IMR-90 (cell line): ENCODE measurements around the gene NTM. TPM values are rescaled to one million over a fixed set of nuclear protein-coding genes. Genes with fewer than 3 reads are reported as not detected.

Experiments
- ATAC-seq: fragments of 200-7000 bp; cut with Tn5 transposase; 2 replicates; pipeline ENCODE4 v1.9.1; 2020; ENCODE audit warnings: low read depth, mild to moderate bottlenecking, moderate library complexity
- BruUV-seq: library from RNA; stranded (reverse); fragments of 400-500 nt; replicated peaks from 2 replicates; lab custom pipeline; 2021; lab: Mats Ljungman, UMichigan
- CTCF ChIA-PET: fragments of 300-600 bp; formaldehyde crosslinking; extraction: SDS; loops from one replicate; lab custom pipeline; 2021; ENCODE audit warnings: antibody characterized with exemption; lab: Yijun Ruan, JAX
- POLR2A ChIA-PET: fragments of 300-600 bp; sonication (Branson Sonifier 250); formaldehyde crosslinking; loops from one replicate; lab custom pipeline; 2022; ENCODE audit warnings: antibody characterized with exemption; ENCODE audit not compliant: unreplicated experiment; lab: Charles Lee
- DNase-seq: peaks from one replicate; pipeline ENCODE4 v3.0.0; 2013
- H2AFZ ChIP-seq: replicated peaks from 2 replicates; pipeline ENCODE3; 2013; ENCODE audit warnings: low read length, mild to moderate bottlenecking; ENCODE audit not compliant: poor library complexity
- H2AK5ac ChIP-seq: 2 replicates; pipeline ENCODE4 v1.6.1; 2013; ENCODE audit warnings: low read depth, low read length, inconsistent platforms
- H2AK9ac ChIP-seq: replicated peaks from 2 replicates; pipeline ENCODE3; 2013; ENCODE audit warnings: mild to moderate bottlenecking, low read depth, low read length, moderate library complexity; ENCODE audit not compliant: poor library complexity
- H2BK120ac ChIP-seq: 2 replicates; pipeline ENCODE4 v1.6.1; 2013; ENCODE audit warnings: low read depth, low read length, inconsistent platforms
- H2BK15ac ChIP-seq: 3 replicates; pipeline ENCODE4 v1.6.1; 2013; ENCODE audit warnings: low read depth, low read length, inconsistent platforms
- H2BK20ac ChIP-seq: 2 replicates; pipeline ENCODE4 v1.6.1; 2013; ENCODE audit warnings: low read depth, mild to moderate bottlenecking, inconsistent platforms, low read length, moderate library complexity
- H2BK5ac ChIP-seq: 2 replicates; pipeline ENCODE4 v1.6.1; 2013; ENCODE audit warnings: mild to moderate bottlenecking, low read depth, low read length, inconsistent platforms; ENCODE audit not compliant: poor library complexity, severe bottlenecking
- H3K14ac ChIP-seq: replicated peaks from 2 replicates; pipeline ENCODE4 v1.6.1; 2013; ENCODE audit warnings: low read depth, low read length, inconsistent platforms
- H3K18ac ChIP-seq: 2 replicates; pipeline ENCODE4 v1.6.1; 2013; ENCODE audit warnings: low read depth, low read length, control low read depth
- H3K23ac ChIP-seq: 2 replicates; pipeline ENCODE4 v1.6.1; 2013; ENCODE audit warnings: low read depth, low read length, inconsistent platforms
- H3K27ac ChIP-seq: 2 replicates; pipeline ENCODE4 v1.5.1; 2013; ENCODE audit warnings: mild to moderate bottlenecking, control low read depth, low read length; ENCODE audit not compliant: insufficient read depth
- H3K27me3 ChIP-seq: 2 replicates; pipeline ENCODE4 v1.6.1; 2013; ENCODE audit warnings: low read length; ENCODE audit not compliant: control insufficient read depth, insufficient read depth
- H3K36me3 ChIP-seq: 2 replicates; pipeline ENCODE4 v1.6.1; 2013; ENCODE audit warnings: low read length, mixed read lengths; ENCODE audit not compliant: control insufficient read depth, insufficient read depth
- H3K4ac ChIP-seq: 2 replicates; pipeline ENCODE4 v1.6.1; 2013; ENCODE audit warnings: low read depth, low read length, inconsistent platforms
- H3K4me1 ChIP-seq: 2 replicates; pipeline ENCODE4 v1.6.1; 2013; ENCODE audit warnings: low read length, mixed read lengths; ENCODE audit not compliant: control insufficient read depth, insufficient read depth
- H3K4me2 ChIP-seq: 2 replicates; pipeline ENCODE4 v1.6.1; 2013; ENCODE audit warnings: low read depth, mild to moderate bottlenecking, control low read depth, low read length, moderate library complexity
- H3K4me3 ChIP-seq: 2 replicates; pipeline ENCODE4 v1.5.1; 2013; ENCODE audit warnings: low read depth, mild to moderate bottlenecking, control low read depth, low read length, moderate library complexity; ENCODE audit not compliant: insufficient read depth
- H3K56ac ChIP-seq: 2 replicates; pipeline ENCODE4 v1.6.1; 2013; ENCODE audit warnings: low read length, inconsistent platforms; ENCODE audit not compliant: insufficient read depth; ENCODE audit errors: extremely low read depth
- H3K79me1 ChIP-seq, 2 experiments: 2 replicates each; pipeline ENCODE4 v1.6.1; 2013; ENCODE audit warnings: low read length in 2 of 2, inconsistent platforms in 1 of 2, low read depth in 1 of 2
- H3K9ac ChIP-seq: 2 replicates; pipeline ENCODE4 v1.6.1; 2013; ENCODE audit warnings: low read depth, low read length, control low read depth
- H3K9me1 ChIP-seq: 2 replicates; pipeline ENCODE4 v1.6.1; 2013; ENCODE audit warnings: low read length, inconsistent platforms; ENCODE audit not compliant: insufficient read depth
- H3K9me3 ChIP-seq: 2 replicates; pipeline ENCODE4 v1.6.1; 2013; ENCODE audit warnings: low read length; ENCODE audit not compliant: control insufficient read depth, insufficient read depth
- H4K20me1 ChIP-seq: 2 replicates; pipeline ENCODE4 v1.6.1; 2013; ENCODE audit warnings: low read length, inconsistent platforms; ENCODE audit not compliant: insufficient read depth
- H4K5ac ChIP-seq: 2 replicates; pipeline ENCODE4 v1.6.1; 2013; ENCODE audit warnings: mild to moderate bottlenecking, low read depth, low read length, control low read depth
- H4K8ac ChIP-seq, 2 experiments: 2 replicates each; pipeline ENCODE4 v1.6.1; 2013; ENCODE audit warnings: low read depth in 2 of 2, low read length in 2 of 2, control low read depth in 1 of 2, inconsistent platforms in 1 of 2
- H4K91ac ChIP-seq: 2 replicates; pipeline ENCODE4 v1.6.1; 2013; ENCODE audit warnings: low read depth, low read length, inconsistent platforms; ENCODE audit not compliant: insufficient read depth
- BHLHE40 ChIP-seq: fragments of 150-350 bp; IDR thresholded peaks from 2 replicates; pipeline ENCODE4 v1.6.1; 2016; ENCODE audit warnings: mild to moderate bottlenecking, low read depth, low read length
- CEBPB ChIP-seq: IDR thresholded peaks from 2 replicates; pipeline ENCODE4 v1.6.1; 2012; ENCODE audit warnings: low read depth, low read length, improper control_type of control experiment
- CTCF ChIP-seq: conservative IDR thresholded peaks from 2 replicates; pipeline ENCODE4 v1.5.1; 2012; ENCODE audit warnings: mild to moderate bottlenecking, low read depth, low read length, improper control_type of control experiment
- FOS ChIP-seq: fragments of 150-350 bp; IDR thresholded peaks from 2 replicates; pipeline ENCODE4 v1.6.1; 2016; ENCODE audit warnings: low read depth, low read length
- MAFK ChIP-seq: IDR thresholded peaks from 2 replicates; pipeline ENCODE4 v1.6.1; 2012; ENCODE audit warnings: low read depth, low read length, improper control_type of control experiment
- MXI1 ChIP-seq: IDR thresholded peaks from 2 replicates; pipeline ENCODE4 v1.6.1; 2012; ENCODE audit warnings: low read depth, mild to moderate bottlenecking, low read length, moderate library complexity, borderline replicate concordance
- NFE2L2 ChIP-seq: fragments of 150-350 bp; IDR thresholded peaks from 2 replicates; pipeline ENCODE4 v1.6.1; 2016; ENCODE audit warnings: low read depth, mild to moderate bottlenecking, low read length
- RCOR1 ChIP-seq: IDR thresholded peaks from 2 replicates; pipeline ENCODE4 v1.6.1; 2012; ENCODE audit warnings: mild to moderate bottlenecking, low read length, improper control_type of control experiment; ENCODE audit not compliant: insufficient replicate concordance
- USF2 ChIP-seq: fragments of 150-350 bp; IDR thresholded peaks from 2 replicates; pipeline ENCODE4 v1.6.1; 2017; ENCODE audit warnings: mild to moderate bottlenecking, antibody characterized with exemption, low read length, low read depth
- whole genome bisulfite sequencing, 2 experiments: methylation state at CpG; one replicate each; pipeline versions ENCODE4 v1.1.5 to v1.1.7; 2013; ENCODE audit warnings: missing lambda C conversion rate in 2 of 2; ENCODE audit not compliant: insufficient read length in 1 of 2; ENCODE audit errors: extremely low coverage in 2 of 2; 5-methylcytosine and 5-hydroxymethylcytosine counted together
- dilution Hi-C: fragments of 300-500 bp; cut with HindIII; formaldehyde crosslinking; loops from one replicate; pipeline ENCODE4 v1.14.3; 2018; ENCODE audit warnings: low sequenced_read_pairs; ENCODE audit not compliant: unreplicated experiment
- in situ Hi-C: fragments of 300-500 bp; cut with MboI; formaldehyde crosslinking; loops from 3 replicates; pipeline ENCODE4 v1.14.3; 2019; ENCODE audit warnings: low sequenced_read_pairs, inconsistent platforms, mixed read lengths
- intact Hi-C: fragments of 100-400 bp; cut with micrococcal nuclease; formaldehyde crosslinking; loops from 2 replicates; pipeline ENCODE4 v1.10.0; 2022
- polyA plus RNA-seq, 3 experiments: library from polyadenylated mRNA; depleted of rRNA; stranded (reverse); fragments of >200 nt; gene quantifications; 2 replicates each; pipeline ENCODE4 v1.2.3, GENCODE V29; 2012; ENCODE audit warnings: low replicate concordance in 1 of 3
- total RNA-seq: library from RNA; depleted of rRNA; stranded (reverse); fragments of >200 nt; gene quantifications from 2 replicates; pipeline ENCODE4 v1.2.3, GENCODE V29; 2012

The NTM gene
- total and polyA plus RNA-seq, 2 of the 4 experiments (the other 2 are of a cell fraction): 19.5 to 25.5 TPM

- POLR2A ChIA-PET: no interaction called here
- Histone ChIP-seq H3K79me1 (no peaks in the 10 kb centered on the region), H3K27me3 (peaks cover 2% of the 10 kb centered on the region), H3K23ac (no peak overlapping the region), H2AFZ (no peak overlapping the region), H3K4me2 (no peak overlapping the region), H3K4ac (no peak overlapping the region), H2AK5ac (no peak overlapping the region), H2BK5ac (no peak overlapping the region), H3K9ac (no peak overlapping the region), H3K27ac (no peak overlapping the region), H3K9me3 (no peaks in the 10 kb centered on the region), H3K14ac (no peak overlapping the region), H3K18ac (no peak overlapping the region), H4K5ac (no peak overlapping the region), H4K8ac (no peak overlapping the region), H3K36me3 (no peaks in the 10 kb centered on the region), H2BK120ac (no peak overlapping the region), H4K20me1 (no peaks in the 10 kb centered on the region), H4K91ac (no peak overlapping the region), H3K56ac (no peak overlapping the region), H3K9me1 (no peaks in the 10 kb centered on the region), H3K4me3 (no peak overlapping the region), H3K4me1 (no peaks in the 10 kb centered on the region), H2BK20ac (no peak overlapping the region), H2BK15ac (no peak overlapping the region), H2AK9ac (no peak overlapping the region)
- WGBS, 2 experiments: 51% methylated on average over 6 of the region's 8 CpGs; no CpG with 5 or more reads in 1 of the 2 experiments
- intact Hi-C loops (no loop called here), in situ Hi-C loops (no loop called here), dilution Hi-C loops (no loop called here)
- CTCF ChIA-PET: interaction anchor here (0.6 kb wide), 1 partner anchor 105 kb away, joined by 3 read pairs; no protein-coding TSS in a partner anchor
- BruUV-seq: no TSS peak
- DNase-seq (no peak), ATAC-seq (no peak)
- TF ChIP-seq MAFK: no peak
- no peak for TF ChIP-seq USF2
- TF ChIP-seq RCOR1: no peak
- no peak for TF ChIP-seq BHLHE40
- TF ChIP-seq FOS: no peak
- TF ChIP-seq NFE2L2: no peak
- no peak for TF ChIP-seq CTCF
- TF ChIP-seq CEBPB: no peak
- no peak for TF ChIP-seq MXI1
Measured at GRCh38 chr11:131499199-131499598, 128.8 kb downstream of the NTM start.
